Stimulated activated effector memory CD8-positive, alpha-beta T cell treated with anti-CD3 and anti-CD28 coated beads, Interleukin-12 subunit alpha, Interleukin-12 subunit beta, amount 100 ng/mL, for 72 hours (primary cell): ENCODE data around the gene PEX14.

Experiments
- ATAC-seq: fragments of 150-1000 bp; cut with Tn5 transposase; 2 replicates; pipeline ENCODE4 v1.10.0; 2021
- DNase-seq, 2 donors: peaks; one replicate each; pipeline ENCODE4 v3.0.0; 2021 to 2022; ENCODE audit warnings: low spot score in 2 of 2
- H3K27ac Mint-ChIP-seq: one replicate; pipeline ENCODE4 v1.8.0; 2022; ENCODE audit warnings: mild to moderate bottlenecking, mixed read lengths
- H3K36me3 Mint-ChIP-seq: one replicate; pipeline ENCODE4 v1.8.0; 2022; ENCODE audit warnings: mild to moderate bottlenecking, mixed read lengths
- H3K4me1 Mint-ChIP-seq: one replicate; pipeline ENCODE4 v1.8.0; 2022; ENCODE audit warnings: mixed read lengths
- H3K4me3 Mint-ChIP-seq: one replicate; pipeline ENCODE4 v1.8.0; 2022; ENCODE audit warnings: mild to moderate bottlenecking, mixed read lengths
- H3K9me3 Mint-ChIP-seq: one replicate; pipeline ENCODE4 v1.8.0; 2022; ENCODE audit warnings: mixed read lengths

Gene PEX14

DNA sequence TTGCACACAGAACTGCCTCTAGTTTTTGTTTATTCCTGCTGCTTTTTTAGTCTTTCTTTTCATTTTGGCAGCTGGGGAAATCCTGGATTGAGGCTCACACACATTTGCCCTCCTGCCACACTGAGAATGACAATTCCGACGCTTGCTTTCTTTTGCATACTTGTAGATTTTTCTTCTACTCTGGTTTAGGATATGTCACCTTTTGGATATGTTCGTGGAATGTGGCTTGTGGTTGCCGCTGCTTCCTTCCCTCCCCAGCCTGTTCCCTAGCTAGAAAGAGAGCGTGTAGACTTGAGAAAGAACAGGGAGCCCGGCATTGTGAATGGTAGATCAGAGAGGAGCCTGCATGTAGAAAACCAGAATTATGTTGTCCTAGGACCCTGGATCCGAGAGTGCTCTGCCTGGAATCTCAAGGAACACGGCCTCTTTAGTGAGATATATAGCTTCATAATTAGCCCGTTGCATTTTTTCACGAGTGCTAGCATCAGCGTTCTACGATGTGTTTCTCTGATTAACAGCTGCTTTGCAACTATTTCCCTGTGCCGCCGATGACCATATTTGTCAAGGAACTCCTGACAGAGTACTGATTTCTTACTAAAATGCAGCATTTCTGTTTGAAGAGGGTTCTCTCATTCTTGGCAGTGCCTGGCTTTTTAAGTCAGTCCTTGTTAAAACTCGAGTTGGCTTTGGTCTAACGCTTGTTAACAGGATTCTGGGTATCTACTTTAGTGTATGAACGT is 56.2 kb downstream of the PEX14 start:
- Mint-ChIP-seq H3K4me3 (no peak overlapping the region), H3K27ac (no peak overlapping the region), H3K4me1 (peaks cover 30% of the 10 kb centered on the region), H3K9me3 (no peaks in the 10 kb centered on the region), H3K36me3 (peaks cover 7% of the 10 kb centered on the region)
- DNase-seq (no peak), ATAC-seq (no peak)

- H3K36me3 Mint-ChIP-seq: peaks cover 16% of the 10 kb centered on the region
- H3K27ac Mint-ChIP-seq: no peak overlapping the region
- H3K4me3 Mint-ChIP-seq: no peak overlapping the region
- no peaks in the 10 kb centered on the region for H3K9me3 Mint-ChIP-seq
- H3K4me1 Mint-ChIP-seq: peaks cover 30% of the 10 kb centered on the region
- no peak for ATAC-seq
- no peak for DNase-seq
Measured at GRCh38 chr1:10532362-10532761, 57.6 kb downstream of the PEX14 start.

- peaks cover 34% of the 10 kb centered on the region for H3K4me1 Mint-ChIP-seq
- H3K4me3 Mint-ChIP-seq: no peak overlapping the region
- H3K9me3 Mint-ChIP-seq: no peaks in the 10 kb centered on the region
- no peak for ATAC-seq
- H3K36me3 Mint-ChIP-seq: peaks cover 24% of the 10 kb centered on the region
- DNase-seq: no peak
- H3K27ac Mint-ChIP-seq: no peak overlapping the region
Measured at GRCh38 chr1:10534519-10534918, 59.8 kb downstream of the PEX14 start.

DNA sequence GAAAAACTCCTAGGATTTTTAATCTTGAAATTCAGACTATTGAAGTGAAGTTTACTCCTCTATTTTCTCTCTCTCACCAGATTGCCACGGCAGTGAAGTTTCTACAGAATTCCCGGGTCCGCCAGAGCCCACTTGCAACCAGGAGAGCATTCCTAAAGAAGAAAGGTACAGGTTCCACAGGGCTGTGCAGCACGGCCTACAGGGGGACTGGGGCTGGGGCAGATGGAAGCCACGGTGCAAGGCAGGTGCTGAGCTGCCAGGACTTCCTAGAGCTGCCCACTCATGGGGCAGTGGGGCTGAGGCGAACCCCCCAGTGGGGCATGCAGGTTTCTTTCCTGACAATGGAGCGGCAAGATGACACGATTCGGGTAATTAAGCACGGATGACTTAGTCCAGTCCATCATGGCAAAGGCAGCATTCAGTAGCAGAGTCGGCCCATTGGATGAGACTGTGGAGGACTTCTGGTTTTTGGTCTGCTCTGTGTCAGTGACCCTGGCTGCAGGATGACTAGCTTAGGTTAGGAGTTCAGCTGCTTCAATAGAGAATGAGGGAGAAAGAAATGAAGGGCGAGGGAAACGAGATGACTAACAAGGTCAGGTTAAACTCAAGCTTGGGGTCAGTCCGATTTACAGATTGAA is 61.5 kb downstream of the PEX14 start:
- peaks cover 31% of the 10 kb centered on the region for H3K36me3 Mint-ChIP-seq
- H3K27ac Mint-ChIP-seq: peak overlapping the region; percentile 52
- ATAC-seq (no peak), DNase-seq (no peak)
- peaks cover 30% of the 10 kb centered on the region for H3K4me1 Mint-ChIP-seq
- H3K9me3 Mint-ChIP-seq: no peaks in the 10 kb centered on the region
- no peak overlapping the region for H3K4me3 Mint-ChIP-seq

- DNase-seq (no peak), ATAC-seq (no peak)
- Mint-ChIP-seq H3K4me3 (no peak overlapping the region), H3K4me1 (peaks cover 30% of the 10 kb centered on the region), H3K9me3 (no peaks in the 10 kb centered on the region), H3K36me3 (peaks cover 39% of the 10 kb centered on the region), H3K27ac (no peak overlapping the region)
Measured at GRCh38 chr1:10537082-10537766, 62.5 kb downstream of the PEX14 start.

DNA sequence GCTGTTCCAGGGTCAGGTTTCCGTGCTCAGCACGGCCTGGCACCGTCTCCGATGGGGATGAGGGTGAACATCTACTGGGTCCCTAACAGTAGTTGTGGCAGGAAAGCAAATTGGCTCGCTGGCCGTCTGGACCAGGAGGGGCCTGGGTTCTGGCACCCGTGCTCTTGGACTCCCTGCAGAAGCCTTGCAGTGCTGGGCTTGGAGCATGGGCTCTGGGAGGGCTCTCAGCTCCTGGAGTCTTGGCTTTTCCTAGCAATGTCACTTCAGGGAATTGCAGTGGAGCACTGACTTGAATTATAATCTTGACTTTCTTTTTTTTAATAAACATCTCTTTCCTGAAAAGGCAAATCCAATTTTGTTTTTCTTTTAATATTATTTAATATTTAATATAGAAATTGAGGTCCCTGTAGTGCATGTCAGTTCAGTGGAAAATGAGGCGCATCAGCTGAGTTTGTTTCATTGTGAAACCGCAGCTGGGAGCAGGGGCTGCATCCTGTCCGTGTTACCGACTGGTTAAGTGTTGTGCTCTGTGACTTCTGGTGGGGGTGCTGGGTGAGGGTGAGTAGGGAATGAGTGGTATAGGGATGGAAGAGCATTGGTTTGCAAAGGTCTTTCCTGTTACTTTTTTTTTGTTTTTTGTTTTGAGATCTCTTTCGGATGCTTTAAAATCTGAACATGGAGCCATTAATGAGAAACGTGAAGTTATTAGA is 64.1 kb downstream of the PEX14 start:
- Mint-ChIP-seq H3K27ac (no peak overlapping the region), H3K9me3 (no peaks in the 10 kb centered on the region), H3K4me1 (peaks cover 38% of the 10 kb centered on the region), H3K4me3 (no peak overlapping the region), H3K36me3 (peaks cover 43% of the 10 kb centered on the region)
- ATAC-seq (peak; percentile 16), DNase-seq (no peak)

- H3K27ac Mint-ChIP-seq: no peak overlapping the region
- DNase-seq (no peak), ATAC-seq (no peak)
Measured at GRCh38 chr1:10539411-10540043, 64.8 kb downstream of the PEX14 start.

GRCh38 chr1:10540277-10541005 is 65.7 kb downstream of the PEX14 start:
- H3K9me3 Mint-ChIP-seq: no peaks in the 10 kb centered on the region
- H3K4me1 Mint-ChIP-seq: peaks cover 35% of the 10 kb centered on the region
- DNase-seq (no peak), ATAC-seq (no peak)
- no peak overlapping the region for H3K4me3 Mint-ChIP-seq
- H3K27ac Mint-ChIP-seq: no peak overlapping the region
- peaks cover 40% of the 10 kb centered on the region for H3K36me3 Mint-ChIP-seq

More at GRCh38 chr1:10539411-10540043, 64.8 kb downstream of the PEX14 start:
- no peak overlapping the region for H3K4me3 Mint-ChIP-seq
- peaks cover 40% of the 10 kb centered on the region for H3K4me1 Mint-ChIP-seq
- H3K9me3 Mint-ChIP-seq: no peaks in the 10 kb centered on the region
- H3K36me3 Mint-ChIP-seq: peaks cover 43% of the 10 kb centered on the region

GRCh38 chr1:10541286-10541685 is 66.5 kb downstream of the PEX14 start:
- DNase-seq (no peak), ATAC-seq (no peak)
- Mint-ChIP-seq H3K27ac (no peak overlapping the region), H3K4me1 (peaks cover 31% of the 10 kb centered on the region), H3K4me3 (no peak overlapping the region), H3K36me3 (peaks cover 32% of the 10 kb centered on the region), H3K9me3 (no peaks in the 10 kb centered on the region)

GRCh38 chr1:10544239-10544638 is 69.5 kb downstream of the PEX14 start:
- Mint-ChIP-seq H3K9me3 (no peaks in the 10 kb centered on the region), H3K4me3 (no peak overlapping the region), H3K36me3 (peaks cover 24% of the 10 kb centered on the region), H3K4me1 (peaks cover 25% of the 10 kb centered on the region), H3K27ac (no peak overlapping the region)
- ATAC-seq (no peak), DNase-seq (no peak)

DNA sequence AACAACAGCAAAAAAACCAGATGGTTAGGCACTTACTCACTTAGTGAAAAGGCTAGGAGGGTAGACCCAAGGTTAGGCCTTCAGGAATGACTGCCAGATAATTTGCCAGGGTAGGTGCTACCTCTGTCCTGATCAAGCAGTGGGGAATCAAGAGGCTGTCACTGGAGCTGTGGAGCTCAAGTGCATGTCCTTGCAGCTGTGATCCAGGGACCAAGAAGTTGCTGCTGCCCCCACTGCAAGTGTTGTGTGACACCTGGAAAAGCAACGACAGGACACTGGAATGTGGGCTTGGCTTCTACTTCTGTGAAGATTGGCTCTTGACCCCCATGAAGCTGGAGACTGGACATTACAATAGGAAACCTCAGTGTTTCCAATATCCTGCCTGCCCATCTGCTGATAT is 72.1 kb downstream of the PEX14 start:
- H3K27ac Mint-ChIP-seq: no peak overlapping the region
- no peak for DNase-seq
- peaks cover 19% of the 10 kb centered on the region for H3K4me1 Mint-ChIP-seq
- H3K4me3 Mint-ChIP-seq: no peak overlapping the region
- H3K9me3 Mint-ChIP-seq: no peaks in the 10 kb centered on the region
- H3K36me3 Mint-ChIP-seq: peaks cover 12% of the 10 kb centered on the region
- no peak for ATAC-seq

DNA sequence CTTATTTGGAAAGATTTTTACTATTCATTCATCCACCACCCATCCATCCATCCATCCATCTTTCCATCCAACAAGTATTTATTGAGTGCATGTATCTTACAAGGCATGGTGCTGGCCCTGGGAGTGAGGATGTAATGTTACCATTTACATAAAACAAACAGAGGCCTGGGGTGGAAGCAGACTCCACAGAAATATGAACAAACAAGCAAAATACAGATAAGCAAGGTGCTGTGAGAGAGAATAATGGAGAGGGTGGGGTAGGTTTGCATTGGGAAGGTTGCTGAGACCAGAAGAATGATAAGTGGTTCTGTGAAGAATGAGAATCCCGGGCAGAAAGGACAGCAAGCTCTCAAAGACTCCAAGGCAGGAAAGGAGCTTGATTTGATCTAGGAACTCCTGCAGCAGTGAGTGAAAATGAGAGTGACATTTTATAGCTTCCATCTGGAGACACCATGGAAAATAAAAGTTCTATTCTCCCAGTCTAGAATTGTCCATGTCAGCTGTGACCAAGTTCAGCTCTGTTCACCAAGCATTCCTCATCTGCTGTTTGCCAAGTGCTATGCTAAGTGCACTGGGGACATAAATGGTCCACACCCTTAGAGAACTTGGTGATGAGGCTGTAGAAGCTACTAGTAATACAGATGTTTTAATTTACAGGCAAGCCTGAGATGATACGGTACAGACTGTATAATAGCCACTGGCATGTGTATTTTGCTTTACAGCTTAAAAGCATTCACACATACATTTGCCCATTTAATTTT is 75.3 kb downstream of the PEX14 start:
- Mint-ChIP-seq H3K4me3 (no peak overlapping the region), H3K4me1 (peaks cover 13% of the 10 kb centered on the region), H3K9me3 (no peaks in the 10 kb centered on the region), H3K36me3 (peaks cover 5% of the 10 kb centered on the region), H3K27ac (no peak overlapping the region)
- DNase-seq (no peak), ATAC-seq (no peak)

DNA sequence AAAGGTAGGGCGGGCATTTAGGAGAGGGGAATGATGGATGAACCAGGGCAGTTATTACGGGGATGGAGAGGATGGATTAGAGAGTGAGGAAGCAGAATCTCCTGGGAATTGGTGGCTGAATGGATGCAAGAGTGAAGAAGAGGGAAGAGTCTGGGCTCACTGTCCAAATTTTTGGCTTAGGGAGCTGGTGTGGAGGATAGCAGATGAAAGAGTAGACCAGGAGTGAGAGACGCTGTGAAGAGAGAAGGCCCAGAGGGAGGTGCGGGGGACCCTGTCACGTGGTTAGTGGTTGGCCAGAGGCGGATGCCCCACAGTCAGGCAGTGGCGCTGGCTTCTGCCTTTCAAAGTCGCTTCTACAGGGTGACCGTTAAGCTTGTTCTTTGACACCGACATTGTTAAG is 78.4 kb downstream of the PEX14 start:
- DNase-seq (no peak), ATAC-seq (peak; percentile 42)
- Mint-ChIP-seq H3K4me1 (peaks cover 19% of the 10 kb centered on the region), H3K9me3 (no peaks in the 10 kb centered on the region), H3K27ac (peak overlapping the region; percentile 35), H3K36me3 (no peaks in the 10 kb centered on the region), H3K4me3 (no peak overlapping the region)
